K562 (cell line): ENCODE data around the gene REC8. TPM values are rescaled to one million over a fixed set of nuclear protein-coding genes. Genes with fewer than 3 reads are reported as not detected.

Source experiments
- MAFK ChIP-seq: IDR thresholded peaks from 2 replicates; pipeline ENCODE4 v1.6.1; 2011; ENCODE audit warnings: low read length, improper control_type of control experiment
- MXI1 ChIP-seq: IDR thresholded peaks from 2 replicates; pipeline ENCODE4 v1.6.1; 2011; ENCODE audit warnings: low read depth, mild to moderate bottlenecking, improper control_type of control experiment, low read length
- PHB2 ChIP-seq: fragments of 450-650 bp; IDR thresholded peaks from 2 replicates; pipeline ENCODE4 v1.6.1; 2017; ENCODE audit warnings: low read depth
- PHTF2 ChIP-seq: fragments of 250-450 bp; sonication (Bioruptor Pico); IDR thresholded peaks from 2 replicates; pipeline ENCODE4 v1.5.0; 2021; ENCODE audit warnings: mild to moderate bottlenecking
- SAFB2 ChIP-seq: fragments of 200-400 bp; formaldehyde crosslinking; IDR thresholded peaks from 2 replicates; pipeline ENCODE4 v1.6.1; 2018; ENCODE audit warnings: borderline replicate concordance, low read length, low read depth, moderate library complexity; ENCODE audit not compliant: severe bottlenecking
- polyA plus RNA-seq, 8 experiments: library from polyadenylated mRNA; depleted of rRNA in 4 of 8; stranded (reverse) in 5 of 8; unstranded in 3 of 8; fragments of >200 nt; fragmentation: Nextera tagmentation in 2 of 8; fragmentation: Illumina TruSeq in 1 of 8; extraction: Ambion mirVana in 2 of 8; extraction: Trizol in 1 of 8; gene quantifications; 2 replicates each; pipeline versions ENCODE4 v1.2.1 to v1.2.3, GENCODE V29; 2011 to 2014; ENCODE audit warnings: inconsistent platforms in 1 of 8, missing spikeins in 1 of 8
- total RNA-seq, 7 experiments: library from RNA; depleted of rRNA in 6 of 7; stranded (reverse); fragments of >200 nt in 6 of 7; fragmentation: Illumina TruSeq in 2 of 7; extraction: Trizol in 2 of 7; gene quantifications; 2 replicates each; pipeline versions ENCODE4 v1.2.1 to v1.2.3, GENCODE V29; 2011 to 2021; ENCODE audit warnings: low replicate concordance in 1 of 7
- TF ChIP-seq, protein P1 (sequence below): fragments of 450-650 bp; IDR thresholded peaks from 2 replicates; pipeline ENCODE4 v1.7.1; 2018; ENCODE audit warnings: mild to moderate bottlenecking, low read depth; ENCODE audit not compliant: partially characterized antibody
- TF ChIP-seq, protein P2 (sequence below), 2 experiments: fragments of 450-650 bp; IDR thresholded peaks; 2 replicates each; pipeline ENCODE4 v1.6.1; 2018; ENCODE audit warnings: mild to moderate bottlenecking in 2 of 2, low read depth in 1 of 2; ENCODE audit not compliant: partially characterized antibody in 2 of 2
- TF ChIP-seq, protein P3 (sequence below): fragments of 200-600 bp; sonication (generic); IDR thresholded peaks from one replicate; pipeline ENCODE4 v1.6.1; 2012; ENCODE audit warnings: mild to moderate bottlenecking, low read depth, low read length, inconsistent platforms

Gene REC8
- total and polyA plus RNA-seq, 9 of the 15 experiments (the other 6 are each of a cell fraction or from before 2014, with no cell fraction given), result 0.11 to 2.5 (median 0.85) TPM

DNA sequence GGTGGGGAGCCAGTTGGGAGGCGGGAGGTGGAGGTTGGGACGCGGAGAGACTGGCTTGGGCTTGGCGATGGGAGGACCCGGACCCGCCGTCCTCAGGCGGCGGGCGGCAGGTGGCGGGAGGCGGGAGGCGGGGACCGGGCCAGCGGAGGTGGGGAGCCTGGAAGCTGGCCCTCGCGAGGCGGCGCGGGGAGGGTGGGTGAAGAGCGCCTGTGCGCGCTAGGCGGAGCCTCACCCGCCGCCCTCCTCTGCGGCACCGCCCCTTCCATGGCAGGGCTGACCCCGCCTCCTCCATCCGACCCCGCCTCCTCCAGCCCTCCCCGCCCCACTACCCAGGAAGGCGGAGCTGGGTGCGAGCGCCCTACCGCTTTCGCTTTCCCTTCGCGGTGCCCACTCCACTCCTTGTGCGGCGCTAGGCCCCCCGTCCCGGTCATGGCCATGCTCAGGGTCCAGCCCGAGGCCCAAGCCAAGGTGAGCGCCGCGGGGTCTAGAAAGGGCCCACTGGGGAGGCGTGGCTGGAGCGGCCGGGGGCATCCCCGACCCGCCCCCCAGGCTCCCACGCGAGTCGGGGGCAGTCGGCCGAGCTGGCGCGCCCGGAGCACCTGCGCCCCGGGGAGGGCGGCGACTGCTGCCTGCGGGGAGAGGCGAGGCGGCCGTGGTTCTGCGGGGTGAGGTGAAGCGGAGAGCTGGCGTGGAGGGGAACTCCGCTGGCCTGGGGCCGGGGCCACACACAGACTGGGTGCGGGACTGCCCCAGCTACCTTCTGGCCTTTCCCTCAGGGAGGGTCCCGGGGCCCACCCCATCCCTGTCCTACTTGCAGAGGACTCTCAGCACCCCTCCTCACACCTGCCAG, 35.8 kb upstream of the REC8 start, which contains the start of gene PSME1 (continued):
- TF ChIP-seq, protein P1, sequence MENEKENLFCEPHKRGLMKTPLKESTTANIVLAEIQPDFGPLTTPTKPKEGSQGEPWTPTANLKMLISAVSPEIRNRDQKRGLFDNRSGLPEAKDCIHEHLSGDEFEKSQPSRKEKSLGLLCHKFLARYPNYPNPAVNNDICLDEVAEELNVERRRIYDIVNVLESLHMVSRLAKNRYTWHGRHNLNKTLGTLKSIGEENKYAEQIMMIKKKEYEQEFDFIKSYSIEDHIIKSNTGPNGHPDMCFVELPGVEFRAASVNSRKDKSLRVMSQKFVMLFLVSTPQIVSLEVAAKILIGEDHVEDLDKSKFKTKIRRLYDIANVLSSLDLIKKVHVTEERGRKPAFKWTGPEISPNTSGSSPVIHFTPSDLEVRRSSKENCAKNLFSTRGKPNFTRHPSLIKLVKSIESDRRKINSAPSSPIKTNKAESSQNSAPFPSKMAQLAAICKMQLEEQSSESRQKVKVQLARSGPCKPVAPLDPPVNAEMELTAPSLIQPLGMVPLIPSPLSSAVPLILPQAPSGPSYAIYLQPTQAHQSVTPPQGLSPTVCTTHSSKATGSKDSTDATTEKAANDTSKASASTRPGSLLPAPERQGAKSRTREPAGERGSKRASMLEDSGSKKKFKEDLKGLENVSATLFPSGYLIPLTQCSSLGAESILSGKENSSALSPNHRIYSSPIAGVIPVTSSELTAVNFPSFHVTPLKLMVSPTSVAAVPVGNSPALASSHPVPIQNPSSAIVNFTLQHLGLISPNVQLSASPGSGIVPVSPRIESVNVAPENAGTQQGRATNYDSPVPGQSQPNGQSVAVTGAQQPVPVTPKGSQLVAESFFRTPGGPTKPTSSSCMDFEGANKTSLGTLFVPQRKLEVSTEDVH, result no peak
- TF ChIP-seq PHB2, result no peak
- TF ChIP-seq SAFB2, result no peak
- no peak for TF ChIP-seq PHTF2 (CRISPR knock-in tag)
- TF ChIP-seq, protein P2, sequence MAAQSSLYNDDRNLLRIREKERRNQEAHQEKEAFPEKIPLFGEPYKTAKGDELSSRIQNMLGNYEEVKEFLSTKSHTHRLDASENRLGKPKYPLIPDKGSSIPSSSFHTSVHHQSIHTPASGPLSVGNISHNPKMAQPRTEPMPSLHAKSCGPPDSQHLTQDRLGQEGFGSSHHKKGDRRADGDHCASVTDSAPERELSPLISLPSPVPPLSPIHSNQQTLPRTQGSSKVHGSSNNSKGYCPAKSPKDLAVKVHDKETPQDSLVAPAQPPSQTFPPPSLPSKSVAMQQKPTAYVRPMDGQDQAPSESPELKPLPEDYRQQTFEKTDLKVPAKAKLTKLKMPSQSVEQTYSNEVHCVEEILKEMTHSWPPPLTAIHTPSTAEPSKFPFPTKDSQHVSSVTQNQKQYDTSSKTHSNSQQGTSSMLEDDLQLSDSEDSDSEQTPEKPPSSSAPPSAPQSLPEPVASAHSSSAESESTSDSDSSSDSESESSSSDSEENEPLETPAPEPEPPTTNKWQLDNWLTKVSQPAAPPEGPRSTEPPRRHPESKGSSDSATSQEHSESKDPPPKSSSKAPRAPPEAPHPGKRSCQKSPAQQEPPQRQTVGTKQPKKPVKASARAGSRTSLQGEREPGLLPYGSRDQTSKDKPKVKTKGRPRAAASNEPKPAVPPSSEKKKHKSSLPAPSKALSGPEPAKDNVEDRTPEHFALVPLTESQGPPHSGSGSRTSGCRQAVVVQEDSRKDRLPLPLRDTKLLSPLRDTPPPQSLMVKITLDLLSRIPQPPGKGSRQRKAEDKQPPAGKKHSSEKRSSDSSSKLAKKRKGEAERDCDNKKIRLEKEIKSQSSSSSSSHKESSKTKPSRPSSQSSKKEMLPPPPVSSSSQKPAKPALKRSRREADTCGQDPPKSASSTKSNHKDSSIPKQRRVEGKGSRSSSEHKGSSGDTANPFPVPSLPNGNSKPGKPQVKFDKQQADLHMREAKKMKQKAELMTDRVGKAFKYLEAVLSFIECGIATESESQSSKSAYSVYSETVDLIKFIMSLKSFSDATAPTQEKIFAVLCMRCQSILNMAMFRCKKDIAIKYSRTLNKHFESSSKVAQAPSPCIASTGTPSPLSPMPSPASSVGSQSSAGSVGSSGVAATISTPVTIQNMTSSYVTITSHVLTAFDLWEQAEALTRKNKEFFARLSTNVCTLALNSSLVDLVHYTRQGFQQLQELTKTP (IDR thresholded peaks at IDR 0.05; ENCODE audit: low read depth in 1 of 2, partially characterized antibody in 2 of 2), result no peak
- TF ChIP-seq MXI1, result no peak
- TF ChIP-seq, protein P3, sequence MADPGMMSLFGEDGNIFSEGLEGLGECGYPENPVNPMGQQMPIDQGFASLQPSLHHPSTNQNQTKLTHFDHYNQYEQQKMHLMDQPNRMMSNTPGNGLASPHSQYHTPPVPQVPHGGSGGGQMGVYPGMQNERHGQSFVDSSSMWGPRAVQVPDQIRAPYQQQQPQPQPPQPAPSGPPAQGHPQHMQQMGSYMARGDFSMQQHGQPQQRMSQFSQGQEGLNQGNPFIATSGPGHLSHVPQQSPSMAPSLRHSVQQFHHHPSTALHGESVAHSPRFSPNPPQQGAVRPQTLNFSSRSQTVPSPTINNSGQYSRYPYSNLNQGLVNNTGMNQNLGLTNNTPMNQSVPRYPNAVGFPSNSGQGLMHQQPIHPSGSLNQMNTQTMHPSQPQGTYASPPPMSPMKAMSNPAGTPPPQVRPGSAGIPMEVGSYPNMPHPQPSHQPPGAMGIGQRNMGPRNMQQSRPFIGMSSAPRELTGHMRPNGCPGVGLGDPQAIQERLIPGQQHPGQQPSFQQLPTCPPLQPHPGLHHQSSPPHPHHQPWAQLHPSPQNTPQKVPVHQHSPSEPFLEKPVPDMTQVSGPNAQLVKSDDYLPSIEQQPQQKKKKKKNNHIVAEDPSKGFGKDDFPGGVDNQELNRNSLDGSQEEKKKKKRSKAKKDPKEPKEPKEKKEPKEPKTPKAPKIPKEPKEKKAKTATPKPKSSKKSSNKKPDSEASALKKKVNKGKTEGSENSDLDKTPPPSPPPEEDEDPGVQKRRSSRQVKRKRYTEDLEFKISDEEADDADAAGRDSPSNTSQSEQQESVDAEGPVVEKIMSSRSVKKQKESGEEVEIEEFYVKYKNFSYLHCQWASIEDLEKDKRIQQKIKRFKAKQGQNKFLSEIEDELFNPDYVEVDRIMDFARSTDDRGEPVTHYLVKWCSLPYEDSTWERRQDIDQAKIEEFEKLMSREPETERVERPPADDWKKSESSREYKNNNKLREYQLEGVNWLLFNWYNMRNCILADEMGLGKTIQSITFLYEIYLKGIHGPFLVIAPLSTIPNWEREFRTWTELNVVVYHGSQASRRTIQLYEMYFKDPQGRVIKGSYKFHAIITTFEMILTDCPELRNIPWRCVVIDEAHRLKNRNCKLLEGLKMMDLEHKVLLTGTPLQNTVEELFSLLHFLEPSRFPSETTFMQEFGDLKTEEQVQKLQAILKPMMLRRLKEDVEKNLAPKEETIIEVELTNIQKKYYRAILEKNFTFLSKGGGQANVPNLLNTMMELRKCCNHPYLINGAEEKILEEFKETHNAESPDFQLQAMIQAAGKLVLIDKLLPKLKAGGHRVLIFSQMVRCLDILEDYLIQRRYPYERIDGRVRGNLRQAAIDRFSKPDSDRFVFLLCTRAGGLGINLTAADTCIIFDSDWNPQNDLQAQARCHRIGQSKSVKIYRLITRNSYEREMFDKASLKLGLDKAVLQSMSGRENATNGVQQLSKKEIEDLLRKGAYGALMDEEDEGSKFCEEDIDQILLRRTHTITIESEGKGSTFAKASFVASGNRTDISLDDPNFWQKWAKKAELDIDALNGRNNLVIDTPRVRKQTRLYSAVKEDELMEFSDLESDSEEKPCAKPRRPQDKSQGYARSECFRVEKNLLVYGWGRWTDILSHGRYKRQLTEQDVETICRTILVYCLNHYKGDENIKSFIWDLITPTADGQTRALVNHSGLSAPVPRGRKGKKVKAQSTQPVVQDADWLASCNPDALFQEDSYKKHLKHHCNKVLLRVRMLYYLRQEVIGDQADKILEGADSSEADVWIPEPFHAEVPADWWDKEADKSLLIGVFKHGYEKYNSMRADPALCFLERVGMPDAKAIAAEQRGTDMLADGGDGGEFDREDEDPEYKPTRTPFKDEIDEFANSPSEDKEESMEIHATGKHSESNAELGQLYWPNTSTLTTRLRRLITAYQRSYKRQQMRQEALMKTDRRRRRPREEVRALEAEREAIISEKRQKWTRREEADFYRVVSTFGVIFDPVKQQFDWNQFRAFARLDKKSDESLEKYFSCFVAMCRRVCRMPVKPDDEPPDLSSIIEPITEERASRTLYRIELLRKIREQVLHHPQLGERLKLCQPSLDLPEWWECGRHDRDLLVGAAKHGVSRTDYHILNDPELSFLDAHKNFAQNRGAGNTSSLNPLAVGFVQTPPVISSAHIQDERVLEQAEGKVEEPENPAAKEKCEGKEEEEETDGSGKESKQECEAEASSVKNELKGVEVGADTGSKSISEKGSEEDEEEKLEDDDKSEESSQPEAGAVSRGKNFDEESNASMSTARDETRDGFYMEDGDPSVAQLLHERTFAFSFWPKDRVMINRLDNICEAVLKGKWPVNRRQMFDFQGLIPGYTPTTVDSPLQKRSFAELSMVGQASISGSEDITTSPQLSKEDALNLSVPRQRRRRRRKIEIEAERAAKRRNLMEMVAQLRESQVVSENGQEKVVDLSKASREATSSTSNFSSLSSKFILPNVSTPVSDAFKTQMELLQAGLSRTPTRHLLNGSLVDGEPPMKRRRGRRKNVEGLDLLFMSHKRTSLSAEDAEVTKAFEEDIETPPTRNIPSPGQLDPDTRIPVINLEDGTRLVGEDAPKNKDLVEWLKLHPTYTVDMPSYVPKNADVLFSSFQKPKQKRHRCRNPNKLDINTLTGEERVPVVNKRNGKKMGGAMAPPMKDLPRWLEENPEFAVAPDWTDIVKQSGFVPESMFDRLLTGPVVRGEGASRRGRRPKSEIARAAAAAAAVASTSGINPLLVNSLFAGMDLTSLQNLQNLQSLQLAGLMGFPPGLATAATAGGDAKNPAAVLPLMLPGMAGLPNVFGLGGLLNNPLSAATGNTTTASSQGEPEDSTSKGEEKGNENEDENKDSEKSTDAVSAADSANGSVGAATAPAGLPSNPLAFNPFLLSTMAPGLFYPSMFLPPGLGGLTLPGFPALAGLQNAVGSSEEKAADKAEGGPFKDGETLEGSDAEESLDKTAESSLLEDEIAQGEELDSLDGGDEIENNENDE, result no peak
- TF ChIP-seq MAFK, result no peak
